Activated CD8-positive, alpha-beta memory T cell treated with anti-CD3 and anti-CD28 coated beads for 36 hours (primary cell): ENCODE measurements around the gene C9orf72. TPM values are rescaled to one million over a fixed set of nuclear protein-coding genes. Genes with fewer than 3 reads are reported as not detected.

ENCODE experiments used
- total RNA-seq, 2 experiments: library from RNA; stranded (reverse); gene quantifications; one replicate each; pipeline ENCODE4 v1.2.3, GENCODE V29; 2021

The C9orf72 gene
- total RNA-seq, 2 experiments from 2014 or later, result 4.0 to 4.2 TPM

Other genes starting within 250 kb of the C9orf72 start
- not detected for gene IFNK, start 49.2 kb downstream of the C9orf72 start, total RNA-seq
- under 1 TPM; 0.40 to 0.44 TPM for gene MOB3B, start 43.7 kb downstream of the C9orf72 start, total RNA-seq